DMS153 treated with DMSO at 0.1 percent for 48 hours (cell line): ENCODE results near the gene MGLL.

ENCODE experiments used
- DNase-seq: peaks from one replicate; lab custom pipeline; 2025; ENCODE audit not compliant: unreplicated experiment; lab: John Stamatoyannopoulos, UW

The MGLL gene

DNA sequence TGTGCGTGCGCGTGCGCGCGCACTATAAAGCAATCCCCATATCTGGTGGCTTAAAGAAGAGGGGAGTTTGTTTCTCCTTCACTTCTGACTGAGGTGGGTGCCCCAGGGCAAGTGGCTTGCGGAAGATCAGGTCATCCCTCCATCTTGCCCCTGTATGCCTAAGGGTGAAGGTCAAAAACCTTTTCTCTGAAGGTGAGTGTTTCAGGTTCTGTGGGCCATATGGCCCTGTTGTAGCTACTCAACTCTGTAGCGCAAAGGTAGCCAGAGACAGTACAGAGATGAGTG lies 144.1 kb downstream of the MGLL start:
- DNase-seq: no peak

DNA sequence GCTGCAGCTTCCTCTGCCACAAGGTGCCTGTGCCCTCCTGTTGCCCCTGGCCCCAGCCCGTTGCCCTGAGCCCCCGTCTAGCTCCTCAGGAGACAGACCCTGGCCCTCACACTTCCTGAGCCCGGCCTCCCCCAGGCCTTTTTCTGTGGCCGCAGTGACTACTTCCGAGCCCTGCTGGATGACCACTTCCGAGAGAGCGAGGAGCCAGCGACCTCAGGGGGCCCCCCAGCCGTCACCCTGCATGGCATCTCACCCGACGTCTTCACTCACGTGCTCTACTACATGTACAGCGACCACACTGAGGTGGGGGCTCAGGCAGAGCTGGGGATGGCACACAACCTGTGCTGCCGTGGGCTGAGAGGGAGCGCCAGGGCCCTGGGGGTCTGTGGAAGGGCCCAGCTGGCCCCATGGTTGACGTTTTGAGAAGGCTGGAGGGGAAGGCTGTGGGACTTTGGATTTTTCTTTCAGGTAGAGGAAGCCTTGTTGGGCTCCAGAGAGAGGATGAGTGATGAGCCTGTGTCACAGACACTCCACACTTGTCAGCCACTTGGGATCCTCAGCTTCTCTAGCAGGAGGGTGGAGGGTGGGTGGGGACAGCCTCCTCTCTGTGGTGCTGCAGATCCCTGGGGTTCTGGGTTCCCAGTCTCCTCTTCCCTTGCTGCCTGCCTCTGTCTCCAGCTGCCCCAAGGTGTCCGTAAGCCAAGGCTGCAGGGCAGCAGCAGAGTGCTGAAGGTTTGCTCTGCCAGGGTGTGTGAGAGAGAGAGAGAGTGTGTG lies 144.6 kb downstream of the MGLL start:
- DNase-seq: no peak

DNA sequence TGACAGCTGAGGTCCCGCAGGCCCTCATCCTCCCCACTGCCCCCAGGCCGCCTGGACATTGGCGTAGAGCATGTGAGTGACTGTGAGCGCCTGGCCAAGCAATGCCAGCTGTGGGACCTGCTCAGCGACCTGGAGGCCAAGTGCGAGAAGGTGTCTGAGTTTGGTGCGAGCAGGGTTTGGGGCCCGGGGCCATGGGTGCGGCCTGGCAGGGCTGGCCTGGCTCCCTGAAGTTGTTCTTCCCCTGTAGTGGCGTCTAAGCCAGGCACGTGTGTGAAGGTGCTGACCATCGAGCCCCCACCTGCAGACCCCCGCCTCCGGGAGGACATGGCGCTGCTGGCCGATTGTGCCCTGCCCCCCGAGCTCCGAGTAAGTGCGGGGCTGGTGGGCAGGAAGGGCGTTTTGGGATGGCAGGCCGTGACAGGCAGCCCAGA lies 145.4 kb downstream of the MGLL start:
- DNase-seq: no peak

DNA sequence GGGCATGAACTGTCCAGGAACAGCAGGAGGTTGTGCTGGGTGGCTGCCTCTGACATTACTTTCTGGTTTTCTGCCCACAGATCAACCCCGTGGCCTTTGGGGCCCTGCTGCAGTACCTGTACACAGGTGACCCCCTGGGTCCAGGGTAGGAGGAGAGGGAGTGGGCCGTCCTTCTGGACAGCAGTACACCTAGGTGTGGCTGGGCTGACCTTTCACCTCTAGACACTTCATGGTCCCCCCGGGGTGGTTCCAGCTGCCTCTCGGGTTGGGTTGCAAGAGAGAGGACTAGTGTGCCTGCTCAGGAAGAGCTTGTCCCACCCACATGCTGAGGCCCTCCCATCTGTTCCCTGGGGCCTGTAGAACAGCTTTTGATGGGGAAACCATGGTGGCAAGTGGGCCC lies 145.9 kb downstream of the MGLL start:
- DNase-seq: no peak

DNA sequence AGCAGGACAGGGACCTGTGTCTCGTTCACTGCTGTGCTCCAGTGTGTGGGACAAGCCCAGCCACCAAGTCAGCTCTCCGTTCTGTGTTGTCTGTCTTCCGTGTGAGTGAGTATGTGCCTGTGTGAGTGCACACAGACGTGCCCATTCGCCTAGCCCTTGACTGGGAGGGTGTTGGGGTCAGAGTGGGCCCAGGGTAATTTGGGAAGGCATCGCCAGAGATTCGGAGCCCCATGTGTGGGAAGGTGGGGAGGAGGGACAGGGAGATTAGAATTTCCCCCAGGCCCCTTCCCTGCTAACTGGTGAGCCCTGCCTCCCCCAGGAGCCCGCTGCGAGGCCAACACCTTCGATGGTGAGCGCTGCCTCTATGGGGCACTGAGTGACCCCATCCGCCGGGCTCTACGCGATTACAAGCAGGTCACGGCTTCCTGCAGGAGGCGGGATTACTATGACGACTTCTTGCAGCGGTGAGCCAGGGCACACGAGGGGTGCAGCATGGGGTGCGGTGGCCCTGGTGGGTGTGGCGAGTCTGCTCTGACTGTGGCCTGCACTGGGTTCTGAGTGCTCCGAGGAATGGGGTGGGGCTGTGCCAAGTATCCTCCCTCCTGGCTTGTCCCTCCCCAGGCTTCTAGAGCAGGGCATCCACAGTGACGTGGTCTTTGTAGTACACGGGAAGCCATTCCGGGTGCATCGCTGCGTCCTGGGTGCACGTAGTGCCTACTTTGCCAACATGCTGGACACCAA lies 146.5 kb downstream of the MGLL start:
- DNase-seq: no peak

DNA sequence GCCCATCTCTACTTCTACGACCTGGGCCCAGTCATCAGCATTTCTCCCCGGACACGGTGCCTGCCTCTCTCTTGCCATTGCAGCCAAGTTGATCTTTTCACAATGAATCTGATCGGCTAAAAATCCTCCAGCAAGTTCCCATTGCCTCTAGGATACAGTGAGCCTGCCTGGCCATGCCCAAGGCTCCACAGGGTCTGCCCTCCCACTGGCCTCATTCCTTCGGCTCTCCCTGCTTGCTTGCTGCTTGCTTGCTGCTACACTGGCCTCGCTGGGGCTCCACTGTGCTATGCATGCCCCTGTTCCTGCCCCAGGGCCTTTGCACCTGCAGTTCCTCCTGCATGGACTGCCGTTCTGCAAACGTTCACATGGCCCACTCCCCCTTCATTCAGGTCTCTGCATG lies 147.5 kb downstream of the MGLL start:
- no peak for DNase-seq

DNA sequence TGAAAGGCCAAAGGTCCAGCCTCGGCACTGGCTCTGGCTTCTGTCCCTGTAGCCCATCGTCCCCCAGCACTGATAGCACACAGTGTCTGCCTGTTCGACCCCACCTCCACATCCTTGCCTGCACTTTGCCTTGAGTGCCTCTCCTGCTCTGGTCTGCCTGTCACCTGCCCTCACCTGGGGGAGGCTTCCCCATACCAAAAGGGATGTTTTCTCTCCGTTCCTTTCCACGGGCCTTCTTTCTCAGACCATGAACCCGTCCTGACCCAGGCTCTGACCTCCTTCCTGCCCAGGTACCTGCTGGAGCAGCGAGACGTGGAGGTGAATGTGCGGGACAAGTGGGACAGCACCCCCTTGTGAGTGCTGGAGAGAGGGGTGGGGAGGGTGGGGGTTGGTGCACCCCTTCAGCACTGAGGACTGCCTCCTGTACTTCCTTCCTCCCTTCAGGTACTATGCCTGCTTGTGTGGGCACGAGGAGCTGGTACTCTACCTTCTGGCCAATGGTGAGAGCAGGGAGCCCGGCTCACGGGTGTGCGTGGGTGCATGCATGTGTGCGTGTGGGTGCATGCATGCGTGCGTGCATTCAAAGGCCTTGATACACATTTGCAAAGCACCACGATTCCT lies 148.1 kb downstream of the MGLL start:
- no peak for DNase-seq

DNA sequence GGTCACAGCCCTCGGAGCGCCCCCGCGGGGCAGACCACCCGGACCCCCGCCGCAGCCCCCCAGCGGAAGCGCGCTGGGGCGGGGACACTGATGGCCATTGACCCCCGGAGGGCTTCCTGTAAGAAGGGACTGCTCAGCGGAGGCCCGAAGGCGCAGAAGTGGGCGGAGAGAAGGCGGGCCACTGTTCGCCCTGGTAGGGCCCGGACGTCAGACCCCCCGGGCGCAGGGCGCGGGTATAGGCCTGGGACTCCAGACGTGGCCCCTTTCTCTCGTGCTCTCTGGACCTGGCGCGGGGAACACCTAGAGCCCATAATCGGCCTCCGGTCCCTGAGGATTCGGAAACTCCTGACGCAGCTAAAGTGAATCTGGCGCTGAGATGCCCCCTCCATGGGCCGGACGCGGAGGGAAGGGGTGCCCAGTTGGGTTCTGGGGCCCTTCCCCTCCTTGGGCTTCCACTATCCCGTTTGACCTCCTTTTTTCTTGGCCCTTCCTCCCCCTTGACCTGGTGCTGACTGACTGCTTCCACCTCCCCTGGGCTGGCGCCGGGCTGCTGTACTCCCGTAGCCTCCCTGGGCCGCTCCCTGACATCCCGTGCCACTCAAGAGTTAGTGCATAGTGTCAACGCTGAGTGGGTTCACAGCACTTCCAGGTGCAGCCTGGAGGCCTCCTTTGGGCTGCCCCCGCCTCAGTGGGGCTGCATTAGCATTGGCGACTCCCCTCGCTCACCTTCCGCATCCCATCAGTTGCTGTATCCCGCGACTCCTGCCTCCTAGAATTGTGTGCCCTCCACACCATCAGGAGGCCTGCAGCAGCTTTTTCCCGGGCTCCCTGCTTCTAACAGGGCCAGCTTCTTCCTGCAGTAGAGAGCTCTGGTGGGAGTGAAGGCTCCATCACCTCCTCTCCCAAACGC lies 148.9 kb downstream of the MGLL start:
- DNase-seq: no peak

DNA sequence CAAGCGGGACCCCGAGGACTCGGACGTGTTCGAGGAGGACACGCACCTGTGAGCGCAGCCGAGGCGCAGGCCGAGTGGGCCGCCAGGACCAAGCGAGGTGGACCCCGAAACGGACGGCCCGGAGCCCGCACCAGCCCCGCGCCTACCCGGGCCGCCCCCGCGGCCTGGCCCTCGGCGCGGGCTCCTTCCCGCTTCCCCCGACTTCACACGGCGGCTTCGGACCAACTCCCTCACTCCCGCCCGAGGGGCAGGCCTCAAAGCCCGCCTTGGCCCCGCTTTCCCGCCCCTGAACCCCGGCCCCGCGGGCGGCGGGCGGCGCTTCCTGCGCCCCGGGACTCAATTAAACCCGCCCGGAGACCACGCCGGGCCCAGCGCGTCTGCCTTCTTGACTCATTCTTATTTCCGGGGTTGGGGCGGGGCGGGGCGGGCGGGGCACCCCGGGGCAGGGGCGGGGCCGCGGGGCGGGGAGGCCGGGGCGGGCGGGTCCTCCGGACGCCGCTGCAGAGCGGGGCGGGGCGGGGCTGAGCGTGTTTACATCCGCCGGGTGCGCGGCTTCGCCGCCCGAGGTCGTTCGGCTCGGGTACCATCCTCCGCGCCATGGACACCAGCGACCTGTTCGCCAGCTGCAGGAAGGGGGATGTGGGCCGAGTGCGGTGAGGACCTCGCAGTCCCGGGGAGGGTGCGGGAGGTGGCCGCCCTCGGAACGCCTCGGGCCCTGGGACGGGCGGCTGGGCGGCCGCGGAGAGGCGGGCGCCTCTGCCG lies 149.7 kb downstream of the MGLL start, which contains the start of gene ABTB1:
Gene ABTB1, plus strand, starts transcription at position 524 of the 762 bp plus-strand sequence. Its CDS starts 74 bp downstream, at position 598.
- DNase-seq: peak; percentile 28

DNA sequence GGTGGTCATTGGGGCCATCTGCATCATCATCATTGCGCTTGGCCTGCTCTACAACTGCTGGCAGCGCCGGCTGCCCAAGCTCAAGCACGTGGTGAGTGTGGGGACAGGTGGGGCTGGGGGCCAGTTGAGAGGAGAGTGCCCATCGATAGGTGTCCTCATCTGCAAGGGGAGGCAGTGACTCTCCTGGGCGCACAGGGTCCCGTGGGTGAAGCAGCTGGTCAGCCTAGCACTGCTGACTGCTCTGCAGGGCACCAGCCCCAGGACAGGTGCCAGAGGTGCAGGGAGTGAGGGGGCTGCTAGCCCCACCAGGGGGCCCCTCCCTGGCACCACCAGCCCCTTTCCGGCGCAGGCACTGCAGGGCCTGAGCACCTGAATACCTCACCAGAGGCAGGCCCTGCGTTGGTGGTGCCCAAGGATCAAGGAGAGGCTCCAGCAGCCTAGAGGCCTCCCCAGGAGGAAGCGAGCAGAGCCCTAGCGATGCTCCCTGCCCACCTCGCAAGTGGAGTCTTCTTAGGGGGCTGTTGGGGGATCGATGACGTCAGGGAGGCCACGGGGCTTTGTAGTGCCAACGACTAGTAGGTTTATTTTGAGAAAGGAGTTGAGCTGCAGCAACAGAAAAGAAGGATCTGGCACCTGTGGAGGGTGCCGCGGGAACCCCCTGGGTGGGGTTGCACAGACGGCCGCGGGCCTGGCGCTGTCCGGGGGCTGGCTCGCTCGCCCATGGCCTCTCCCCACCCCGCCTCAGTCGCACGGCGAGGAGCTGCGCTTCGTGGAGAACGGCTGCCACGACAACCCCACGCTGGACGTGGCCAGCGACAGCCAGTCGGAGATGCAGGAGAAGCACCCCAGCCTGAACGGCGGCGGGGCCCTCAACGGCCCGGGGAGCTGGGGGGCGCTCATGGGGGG lies 150.5 kb downstream of the MGLL start:
- no peak for DNase-seq

DNA sequence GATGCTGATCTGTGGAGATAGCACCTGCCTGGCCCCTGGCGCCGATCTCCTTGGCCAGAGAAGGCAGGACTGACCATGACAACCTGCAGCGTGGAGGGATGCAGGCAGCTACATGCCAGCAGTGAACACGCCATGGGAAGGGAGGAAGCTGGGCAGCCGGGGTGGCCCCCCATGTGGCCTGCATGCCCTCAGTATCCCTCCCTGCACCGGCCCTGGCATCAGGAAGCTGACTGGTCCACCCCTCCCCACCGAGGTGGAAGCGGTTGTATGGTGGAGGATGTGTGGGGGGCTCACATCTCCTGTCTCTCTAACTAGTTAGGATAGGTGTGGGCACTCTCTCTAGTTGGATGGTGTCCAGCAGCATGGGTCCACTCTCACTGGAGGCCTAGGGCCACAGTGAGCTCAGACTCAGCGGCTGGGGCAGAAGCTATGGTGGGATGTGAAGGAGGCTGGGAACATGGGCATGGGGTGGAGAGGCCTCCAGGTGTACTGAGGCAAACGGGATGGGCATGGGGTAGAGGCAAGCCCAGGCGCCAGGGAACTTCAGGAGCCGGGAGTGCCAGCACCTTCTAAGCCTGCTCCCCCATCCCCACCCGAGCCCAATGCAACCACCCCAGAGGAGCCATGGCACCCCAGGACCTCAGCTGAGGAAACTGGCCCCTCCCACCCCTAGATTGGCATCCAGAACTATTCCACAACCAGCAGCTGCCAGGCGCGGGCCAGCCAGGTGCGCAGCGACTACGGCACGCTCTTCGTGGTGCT lies 151.4 kb downstream of the MGLL start:
- DNase-seq: no peak

DNA sequence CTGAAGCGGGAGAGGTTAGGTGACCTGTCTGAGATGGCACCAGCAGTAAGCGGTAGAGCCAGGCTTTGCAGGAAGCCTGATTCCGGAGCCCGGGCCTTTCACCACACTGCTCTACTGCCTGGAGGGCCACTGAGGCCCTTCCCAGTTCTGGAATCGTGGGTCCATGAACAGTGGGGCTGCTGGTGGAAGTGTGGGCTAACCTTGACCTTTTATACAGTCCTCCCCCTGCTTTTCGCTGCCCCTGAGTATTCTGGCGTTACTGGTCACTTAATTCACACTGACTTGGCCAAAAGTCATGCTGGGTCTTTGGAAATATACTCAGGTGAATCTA lies 152.1 kb downstream of the MGLL start:
- DNase-seq: no peak

DNA sequence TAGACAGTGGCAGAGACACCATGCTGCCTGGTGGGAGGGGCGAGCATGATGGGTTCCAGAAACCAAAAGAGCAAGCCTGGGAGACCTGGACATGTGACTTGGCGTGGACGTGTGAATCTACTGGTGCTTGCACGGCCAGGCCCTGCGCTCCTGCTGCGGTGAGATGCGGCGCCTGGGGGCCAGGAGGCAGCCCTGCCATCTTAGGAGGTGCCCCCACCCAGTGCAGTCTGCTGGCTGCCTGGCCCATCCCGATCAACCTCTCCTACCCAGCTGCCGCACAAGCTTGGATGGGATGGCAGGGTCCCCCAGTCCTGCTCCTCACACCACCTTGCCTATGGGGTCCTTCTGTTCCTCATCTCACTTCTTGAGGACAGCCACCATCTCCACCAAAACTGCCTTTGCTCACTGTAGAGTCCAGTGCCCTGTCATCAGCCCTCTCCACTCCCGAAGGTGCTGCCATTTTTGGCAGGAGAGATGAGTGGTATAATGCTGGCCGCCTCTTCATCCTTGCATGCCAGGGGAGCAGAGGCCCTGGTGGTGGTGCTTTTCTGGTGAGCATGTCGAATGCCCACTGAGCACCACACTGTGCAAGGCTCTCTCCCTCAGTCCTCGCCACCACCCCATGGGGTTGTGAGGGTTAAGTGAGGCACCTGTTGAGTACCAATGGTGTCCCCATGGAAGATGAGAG lies 152.6 kb downstream of the MGLL start:
- DNase-seq: no peak

DNA sequence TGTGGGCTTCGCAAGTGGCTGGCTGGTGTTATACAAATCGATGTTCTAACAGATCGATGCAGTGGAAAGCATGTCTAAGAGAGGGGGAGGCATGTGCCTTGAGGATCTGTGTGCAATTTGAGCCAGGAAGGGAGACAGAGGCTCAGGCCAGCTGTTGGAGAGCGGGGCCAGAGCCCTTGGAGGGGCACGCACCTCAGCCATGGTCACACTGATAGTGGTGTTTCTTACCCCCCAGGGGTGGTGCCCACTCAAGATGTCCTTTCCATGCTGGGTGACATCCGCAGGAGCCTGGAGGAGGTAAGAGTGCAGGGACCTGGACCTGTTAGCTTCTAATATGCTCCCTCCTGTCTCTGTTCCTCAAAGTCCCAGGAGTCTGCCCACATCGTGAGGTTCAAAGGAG lies 153.4 kb downstream of the MGLL start:
- DNase-seq: no peak

DNA sequence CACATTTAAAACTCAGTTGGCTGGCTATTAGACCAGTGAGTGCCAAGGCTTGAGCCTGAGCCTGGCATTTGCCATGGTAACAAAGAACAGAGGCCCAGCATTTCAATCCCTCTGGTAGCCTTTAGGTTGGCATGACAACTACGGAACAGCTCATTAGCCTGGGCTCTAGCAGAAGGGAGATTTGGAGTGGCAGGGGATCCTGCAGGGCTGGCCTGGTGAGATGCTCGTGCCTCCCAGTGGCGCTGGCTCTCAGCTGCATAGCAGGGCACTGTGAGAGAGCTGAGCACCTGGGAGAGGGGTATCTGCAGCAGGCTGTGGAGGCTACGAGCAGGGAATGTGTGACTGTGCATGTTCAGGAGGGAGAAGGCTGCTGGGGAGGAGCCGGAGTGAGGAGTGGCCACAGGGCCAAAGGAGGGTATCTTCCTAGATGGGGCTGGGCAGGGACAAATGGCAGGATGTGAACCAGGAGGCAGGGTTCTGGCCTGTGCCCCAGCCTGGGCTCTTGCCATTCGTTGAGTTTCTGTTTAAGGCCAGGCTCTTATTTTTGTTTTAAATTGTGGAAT lies 155.1 kb downstream of the MGLL start:
- DNase-seq: no peak

DNA sequence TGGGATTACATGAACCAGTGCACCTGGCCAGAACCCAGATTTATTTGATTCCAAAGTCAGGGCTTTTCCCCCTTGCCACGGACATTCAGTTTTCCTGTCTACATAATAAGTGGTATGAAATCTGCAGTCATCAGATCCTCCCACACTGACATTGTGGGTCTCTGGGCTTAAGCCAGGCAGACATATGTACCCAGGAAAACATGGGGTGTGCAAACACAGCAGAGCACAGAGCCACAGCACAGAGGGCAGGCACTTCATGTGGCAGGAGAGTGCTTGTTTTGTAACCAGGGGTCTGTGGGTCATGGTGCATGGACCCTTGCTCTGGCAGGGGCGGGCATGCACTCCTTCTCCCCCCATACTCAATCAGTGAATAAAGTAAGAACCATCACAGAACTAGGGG lies 155.6 kb downstream of the MGLL start:
- no peak for DNase-seq

DNA sequence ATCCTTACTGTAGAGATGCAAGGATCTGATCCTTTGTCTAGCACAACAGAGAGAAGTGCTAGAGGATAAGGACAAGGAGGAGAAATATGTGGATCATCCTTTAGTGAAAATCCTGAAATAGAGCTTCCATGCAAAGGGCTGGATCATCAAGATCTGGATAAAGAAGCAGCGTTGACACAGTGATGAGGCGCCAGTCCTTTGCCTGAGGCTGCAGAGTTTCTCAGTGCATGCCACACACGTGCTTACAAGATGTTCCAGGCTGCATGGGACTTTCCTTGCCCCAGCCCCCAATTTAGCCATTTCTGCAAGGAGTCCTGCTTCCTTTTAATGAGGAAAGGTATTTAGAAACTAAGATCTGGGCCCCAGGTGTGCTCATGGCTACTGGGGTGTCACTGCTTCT lies 156.7 kb downstream of the MGLL start:
- DNase-seq: no peak

DNA sequence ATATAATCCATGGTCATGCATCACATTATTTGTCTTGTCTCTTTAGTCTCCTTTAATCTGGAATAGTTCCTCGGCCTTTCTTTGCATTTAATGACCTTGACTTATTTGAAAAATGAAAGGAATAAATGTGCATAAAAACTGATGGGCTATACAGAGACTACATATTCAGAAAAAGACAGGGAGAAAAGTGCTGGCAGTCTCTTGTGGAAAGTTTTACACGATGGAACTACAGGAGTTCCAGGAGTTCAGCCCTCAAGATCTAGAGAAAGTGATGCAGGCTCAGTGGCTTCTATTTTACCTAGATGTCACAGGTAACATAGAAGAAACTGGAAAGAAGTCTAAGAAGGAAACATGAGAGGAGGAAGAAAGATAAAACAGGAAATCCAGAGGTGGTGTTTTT lies 157.2 kb downstream of the MGLL start:
- DNase-seq: no peak
